Right atrium auricular region (tissue), 2 donors: ENCODE data around the gene STAT4. TPM values are rescaled to one million over a fixed set of nuclear protein-coding genes. Genes with fewer than 3 reads are reported as not detected.

Experiments
- DNase-seq: peaks from one replicate; pipeline ENCODE4 v3.0.0-alpha.2; 2019; ENCODE audit warnings: low spot score
- H3K27ac ChIP-seq, 2 donors: fragments of 200-600 bp; sonication (generic); 1 replicate in 1 of 2; 2 replicates in 1 of 2; pipeline ENCODE4 v1.5.1; 2016 to 2019
- H3K27me3 ChIP-seq, 2 donors: fragments of 200-600 bp; sonication (generic); one replicate each; pipeline versions ENCODE4 v1.5.1 to v1.6.0; 2017 to 2019
- H3K36me3 ChIP-seq: fragments of 200-600 bp; sonication (generic); one replicate; pipeline ENCODE4 v1.5.1; 2016
- H3K4me1 ChIP-seq, 2 donors: fragments of 200-600 bp; sonication (generic); one replicate each; pipeline versions ENCODE4 v1.5.1 to v1.6.0; 2017 to 2019
- H3K4me3 ChIP-seq, 2 donors: fragments of 200-600 bp; sonication (generic); 1 replicate in 1 of 2; 2 replicates in 1 of 2; pipeline ENCODE4 v1.5.1; 2017 to 2019; ENCODE audit warnings: mild to moderate bottlenecking in 1 of 2, moderate library complexity in 1 of 2
- H3K9me3 ChIP-seq, 2 donors: fragments of 200-600 bp; sonication (generic); one replicate each; pipeline ENCODE4 v1.5.1; 2019
- total RNA-seq, 2 donors: library from RNA; depleted of rRNA; stranded (reverse); fragments of >200 nt; gene quantifications; one replicate each; pipeline ENCODE4 v1.1.0, GENCODE V29; 2016
- TF ChIP-seq, protein P1 (sequence below), 2 donors: fragments of 200-600 bp; sonication (generic); IDR thresholded peaks; one replicate each; pipeline ENCODE4 v1.5.1; 2019; ENCODE audit warnings: antibody characterized with exemption in 2 of 2

Gene STAT4
- total RNA-seq, 2 donors from 2014 or later = 15.2 to 27.3 TPM

- TF ChIP-seq, protein P1, sequence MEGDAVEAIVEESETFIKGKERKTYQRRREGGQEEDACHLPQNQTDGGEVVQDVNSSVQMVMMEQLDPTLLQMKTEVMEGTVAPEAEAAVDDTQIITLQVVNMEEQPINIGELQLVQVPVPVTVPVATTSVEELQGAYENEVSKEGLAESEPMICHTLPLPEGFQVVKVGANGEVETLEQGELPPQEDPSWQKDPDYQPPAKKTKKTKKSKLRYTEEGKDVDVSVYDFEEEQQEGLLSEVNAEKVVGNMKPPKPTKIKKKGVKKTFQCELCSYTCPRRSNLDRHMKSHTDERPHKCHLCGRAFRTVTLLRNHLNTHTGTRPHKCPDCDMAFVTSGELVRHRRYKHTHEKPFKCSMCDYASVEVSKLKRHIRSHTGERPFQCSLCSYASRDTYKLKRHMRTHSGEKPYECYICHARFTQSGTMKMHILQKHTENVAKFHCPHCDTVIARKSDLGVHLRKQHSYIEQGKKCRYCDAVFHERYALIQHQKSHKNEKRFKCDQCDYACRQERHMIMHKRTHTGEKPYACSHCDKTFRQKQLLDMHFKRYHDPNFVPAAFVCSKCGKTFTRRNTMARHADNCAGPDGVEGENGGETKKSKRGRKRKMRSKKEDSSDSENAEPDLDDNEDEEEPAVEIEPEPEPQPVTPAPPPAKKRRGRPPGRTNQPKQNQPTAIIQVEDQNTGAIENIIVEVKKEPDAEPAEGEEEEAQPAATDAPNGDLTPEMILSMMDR (IDR thresholded peaks at IDR 0.05) = no peak
- no peak for DNase-seq
- H3K36me3 ChIP-seq = no peaks in the 10 kb centered on the region
- no peaks in the 10 kb centered on the region for H3K9me3 ChIP-seq
- no peaks in the 10 kb centered on the region for H3K27me3 ChIP-seq
- peaks cover 0 to 39% of the 10 kb centered on the region in 2 donors for H3K4me1 ChIP-seq
- no peak overlapping the region for H3K4me3 ChIP-seq
- no peak overlapping the region for H3K27ac ChIP-seq
Measured at GRCh38 chr2:191015831-191016230, 135.0 kb downstream of the STAT4 start.

DNA sequence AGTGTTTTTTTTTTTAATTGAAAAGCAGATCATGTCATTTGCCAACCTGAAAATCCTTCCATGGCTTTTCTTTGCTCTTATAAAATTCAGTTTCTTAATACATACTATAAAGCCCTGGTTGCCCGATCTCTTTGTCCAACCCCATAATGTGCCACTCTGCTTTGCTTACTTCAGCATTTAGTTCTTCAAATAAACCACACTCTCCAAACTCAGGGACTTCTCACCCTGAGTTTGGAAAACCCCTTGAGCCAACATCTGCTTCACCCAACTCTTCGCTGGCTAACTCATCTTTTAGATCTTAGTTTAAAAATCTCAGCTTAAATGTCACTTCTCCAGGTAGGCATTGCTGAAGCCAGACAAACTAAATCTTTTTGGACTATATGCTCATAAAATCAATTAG is 135.6 kb downstream of the STAT4 start:
- Histone ChIP-seq H3K4me1 (peaks cover 0 to 37% of the 10 kb centered on the region in 2 donors), H3K9me3 (no peaks in the 10 kb centered on the region), H3K27ac (no peak overlapping the region), H3K27me3 (no peaks in the 10 kb centered on the region), H3K4me3 (no peak overlapping the region), H3K36me3 (no peaks in the 10 kb centered on the region)
- no peak for DNase-seq
- TF ChIP-seq, protein P1 (IDR thresholded peaks at IDR 0.05) = no peak

- TF ChIP-seq, protein P1 (IDR thresholded peaks at IDR 0.05) = no peak
Measured at GRCh38 chr2:191014653-191015020, 136.2 kb downstream of the STAT4 start.

DNA sequence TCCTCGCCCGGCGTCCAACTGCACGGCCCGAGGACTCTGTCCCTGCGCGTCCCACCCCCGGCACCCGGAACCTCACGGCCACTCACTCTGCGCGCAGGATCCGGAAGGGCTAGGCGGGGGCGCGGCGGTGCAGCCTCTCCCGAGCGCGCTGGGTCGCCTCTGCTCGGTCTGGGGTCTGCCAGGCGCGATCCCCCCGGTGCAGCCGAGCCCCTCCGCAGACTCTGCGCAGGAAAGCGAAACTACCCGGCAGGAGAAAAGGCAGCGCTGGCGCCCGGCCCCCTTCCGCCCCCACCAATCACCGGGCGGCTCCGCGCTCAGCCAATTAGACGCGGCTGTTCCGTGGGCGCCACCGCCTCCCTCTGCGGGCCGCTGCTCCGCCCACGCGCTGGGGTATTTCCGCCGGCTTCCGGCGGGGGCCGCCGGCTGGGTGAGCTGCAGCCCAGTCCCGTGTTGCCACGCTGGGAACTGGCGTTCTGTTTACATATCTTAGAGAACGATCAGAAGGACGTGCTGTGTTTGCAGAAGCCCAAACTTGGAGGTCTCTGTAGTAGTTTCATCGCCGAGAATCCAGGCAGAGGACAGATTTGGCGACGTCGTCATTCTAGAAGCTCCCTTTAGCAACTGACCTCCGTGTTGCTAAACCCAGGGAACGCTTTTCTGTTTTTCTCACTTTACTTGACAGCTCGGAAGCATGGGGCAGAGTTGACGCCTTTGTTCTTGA is 136.7 kb downstream of the STAT4 start, which contains the start of gene STAT1:
STAT1 (minus strand) TSS at position 240 of the 721 bp plus-strand sequence. CDS start 4,168 bp downstream, outside the sequence.
- Histone ChIP-seq H3K36me3 (peaks cover 8% of the 10 kb centered on the region), H3K9me3 (no peaks in the 10 kb centered on the region), H3K27me3 (no peaks in the 10 kb centered on the region), H3K4me3 (peak within 1 kb of the TSS; percentile 82 to 84), H3K27ac (peak within 1 kb of the TSS; percentile 91), H3K4me1 (peaks cover 0 to 30% of the 10 kb centered on the region in 2 donors)
- peak; percentile 93 for DNase-seq
- TF ChIP-seq, protein P1 (IDR thresholded peaks at IDR 0.05) = peak in 1 of 2 donors; percentile 29

More at GRCh38 chr2:191014653-191015020, 136.2 kb downstream of the STAT4 start:
- peak overlapping the region; percentile 82 to 84 for H3K4me3 ChIP-seq
- peaks cover 0 to 33% of the 10 kb centered on the region in 2 donors for H3K4me1 ChIP-seq
- peaks cover 3% of the 10 kb centered on the region for H3K36me3 ChIP-seq
- H3K27ac ChIP-seq = peak overlapping the region; percentile 91
- no peaks in the 10 kb centered on the region for H3K27me3 ChIP-seq
- no peak for DNase-seq
- no peaks in the 10 kb centered on the region for H3K9me3 ChIP-seq

GRCh38 chr2:191013682-191013931 is 137.2 kb downstream of the STAT4 start:
- Histone ChIP-seq H3K27ac (peak overlapping the region; percentile 91), H3K27me3 (no peaks in the 10 kb centered on the region), H3K4me3 (peak overlapping the region; percentile 82 to 84), H3K36me3 (peaks cover 13% of the 10 kb centered on the region), H3K4me1 (peaks cover 0 to 30% of the 10 kb centered on the region in 2 donors), H3K9me3 (no peaks in the 10 kb centered on the region)
- TF ChIP-seq, protein P1 (IDR thresholded peaks at IDR 0.05) = no peak
- DNase-seq = no peak
